GM18861 (cell line): ENCODE results near the gene PDCD5.
"Not testable (repeated sequence)": the region's sequence is repeated elsewhere in the genome, so short reads cannot be mapped to it uniquely, and the experiment has no call there.

Experiments used
- ATAC-seq: cut with Tn5 transposase; IDR thresholded peaks from one replicate; pipeline ENCODE4 v1.9.1; 2021; ENCODE audit not compliant: unreplicated experiment

The PDCD5 gene

GRCh38 chr19:32576790-32577189, 4.2 kb upstream of the PDCD5 start:
- ATAC-seq = no peak

- ATAC-seq = peak; percentile 17
These were observed 563 bp upstream of the PDCD5 start for GRCh38 chr19:32580353-32580900.

DNA sequence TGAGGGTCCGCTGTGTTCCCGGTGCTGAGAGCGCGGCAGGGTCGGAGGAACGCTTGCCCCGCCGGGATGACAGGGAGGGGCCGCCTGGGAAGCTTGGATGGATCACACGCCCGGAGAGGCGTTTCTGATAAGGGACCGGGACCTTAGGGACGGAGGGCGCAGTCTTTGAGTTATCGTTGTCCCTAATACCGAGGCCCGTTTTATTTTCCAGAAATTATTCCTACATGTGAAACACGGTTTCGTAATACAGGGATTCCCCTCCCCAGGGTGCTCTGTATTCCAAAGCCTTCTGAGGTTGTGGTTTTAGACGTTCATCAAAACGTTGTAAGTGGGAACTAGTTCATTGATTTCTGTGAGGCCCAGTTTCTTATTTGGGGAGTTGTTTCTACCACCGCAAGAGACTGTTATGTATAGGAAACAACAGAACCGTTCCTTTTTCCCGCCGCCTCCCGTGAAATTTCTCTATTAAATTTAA, 752 bp downstream of the PDCD5 start:
- ATAC-seq = no peak

DNA sequence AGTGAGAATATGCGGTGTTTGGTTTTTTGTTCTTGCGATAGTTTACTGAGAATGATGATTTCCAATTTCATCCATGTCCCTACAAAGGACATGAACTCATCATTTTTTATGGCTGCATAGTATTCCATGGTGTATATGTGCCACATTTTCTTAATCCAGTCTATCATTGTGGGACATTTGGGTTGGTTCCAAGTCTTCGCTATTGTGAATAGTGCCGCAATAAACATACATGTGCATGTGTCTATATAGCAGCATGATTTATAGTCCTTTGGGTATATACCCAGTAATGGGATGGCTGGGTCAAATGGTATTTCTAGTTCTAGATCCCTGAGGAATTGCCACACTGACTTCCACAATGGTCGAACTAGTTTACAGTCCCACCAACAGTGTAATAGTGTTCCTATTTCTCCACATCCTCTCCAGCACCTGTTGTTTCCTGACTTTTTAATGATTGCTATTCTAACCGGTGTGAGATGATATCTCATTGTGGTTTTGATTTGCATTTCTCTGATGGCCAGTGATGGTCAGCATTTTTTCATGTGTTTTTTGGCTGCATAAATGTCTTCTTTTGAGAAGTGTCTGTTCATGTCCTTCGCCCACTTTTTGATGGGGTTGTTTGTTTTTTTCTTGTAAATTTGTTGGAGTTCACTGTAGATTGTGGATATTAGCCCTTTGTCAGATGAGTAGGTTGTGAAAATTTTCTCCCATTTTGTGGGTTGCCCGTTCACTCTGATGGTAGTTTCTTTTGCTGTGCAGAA, 6.9 kb downstream of the PDCD5 start:
- not testable (repeated sequence) for ATAC-seq

- no peak for ATAC-seq
These were observed 13.0 kb downstream of the PDCD5 start for GRCh38 chr19:32594021-32594420.

GRCh38 chr19:32595491-32595890, 14.5 kb downstream of the PDCD5 start:
- ATAC-seq = no peak

GRCh38 chr19:32598022-32598421, 17.0 kb downstream of the PDCD5 start:
- ATAC-seq = no peak

- no peak for ATAC-seq
These were observed 18.3 kb downstream of the PDCD5 start for GRCh38 chr19:32599258-32599657.

GRCh38 chr19:32599736-32600157, 18.8 kb downstream of the PDCD5 start:
- ATAC-seq = no peak

- ATAC-seq = no peak
These were observed 23.0 kb downstream of the PDCD5 start for GRCh38 chr19:32603961-32604360.

- ATAC-seq = no peak
These were observed 24.6 kb downstream of the PDCD5 start for GRCh38 chr19:32605544-32605943.

- ATAC-seq = no peak
These were observed 25.3 kb downstream of the PDCD5 start for GRCh38 chr19:32606289-32606688.

- no peak for ATAC-seq
These were observed 26.5 kb downstream of the PDCD5 start for GRCh38 chr19:32607479-32607878.

GRCh38 chr19:32611161-32611560, 30.2 kb downstream of the PDCD5 start:
- ATAC-seq = no peak

- no peak for ATAC-seq
These were observed 32.0 kb downstream of the PDCD5 start for GRCh38 chr19:32613008-32613407.

GRCh38 chr19:32614916-32615315, 33.9 kb downstream of the PDCD5 start:
- ATAC-seq = no peak

DNA sequence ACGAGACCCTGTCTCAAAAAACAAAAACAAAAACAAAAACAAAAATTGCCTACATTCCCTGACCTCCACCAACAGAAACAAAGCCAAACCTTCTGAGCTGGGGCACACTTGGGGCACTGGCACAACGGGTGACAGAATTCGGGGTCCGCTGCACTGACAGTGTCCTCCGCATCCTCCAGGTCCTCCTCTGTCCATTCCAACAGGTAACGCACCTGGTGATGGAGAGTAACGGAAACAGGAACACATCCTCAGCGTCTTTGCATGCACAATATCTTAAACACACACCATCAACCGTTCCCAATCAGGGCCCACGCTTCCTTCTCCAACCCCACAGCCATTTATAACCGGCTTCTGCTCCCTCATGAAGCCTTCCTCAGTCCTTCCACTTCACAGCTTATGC, 34.6 kb downstream of the PDCD5 start:
- no peak for ATAC-seq

- ATAC-seq = no peak
These were observed 38.2 kb downstream of the PDCD5 start for GRCh38 chr19:32619051-32619685.

DNA sequence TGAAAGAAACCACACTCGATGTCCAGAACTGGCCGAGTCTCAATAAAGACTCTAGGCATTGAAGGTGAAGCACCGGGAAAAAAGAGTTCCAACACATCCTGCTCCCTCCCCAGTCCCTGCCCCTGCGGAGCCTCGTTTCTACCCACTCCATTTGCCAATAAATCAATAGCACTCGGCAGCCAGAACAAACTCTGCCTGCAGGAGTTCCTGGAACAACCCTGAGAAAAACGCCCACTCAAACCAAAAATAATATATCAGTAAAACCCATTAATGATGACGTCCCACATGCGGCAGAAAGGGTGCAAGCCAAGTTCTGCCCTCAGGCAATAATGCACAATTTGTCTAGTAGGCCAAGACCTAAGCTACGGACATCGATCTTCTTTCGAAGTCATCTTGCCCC, 41.0 kb downstream of the PDCD5 start:
- no peak for ATAC-seq

DNA sequence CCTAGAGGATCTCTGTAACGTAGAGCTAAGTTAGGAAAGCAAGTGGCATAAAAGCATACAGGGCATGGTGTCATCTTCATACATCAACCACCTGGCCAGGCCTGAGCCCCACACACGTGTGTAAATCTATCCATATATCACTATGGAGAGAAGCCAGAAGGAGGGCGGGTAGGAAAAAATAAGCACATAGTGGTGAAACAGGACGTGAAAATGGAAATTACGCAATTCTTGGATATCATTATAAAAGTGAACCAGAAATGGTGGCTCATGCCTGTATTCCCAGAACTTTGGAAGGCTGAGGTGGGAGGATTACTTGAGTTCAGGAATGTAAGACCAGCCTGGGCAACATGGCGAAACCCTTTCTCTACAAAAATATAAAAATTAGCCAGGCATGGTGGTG, 43.4 kb downstream of the PDCD5 start:
- ATAC-seq = no peak

DNA sequence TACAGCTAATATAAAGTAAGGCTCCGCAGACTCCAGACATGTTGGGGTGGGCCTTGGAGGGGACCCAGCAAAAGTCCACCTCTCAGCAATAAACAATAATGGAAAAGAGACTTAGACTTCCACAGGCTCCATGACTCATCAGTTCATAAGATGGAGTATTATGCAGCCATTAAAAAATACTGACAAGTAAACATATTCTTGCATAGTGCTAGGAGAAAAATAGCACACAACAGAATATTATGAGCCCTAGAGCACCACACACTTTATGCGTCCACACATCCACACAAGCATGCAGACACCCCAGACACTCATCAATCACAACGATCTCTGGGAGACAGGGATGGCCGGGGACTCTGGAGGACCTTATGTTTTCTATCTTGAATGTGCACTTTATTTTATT, 46.0 kb downstream of the PDCD5 start:
- ATAC-seq = no peak

- no peak for ATAC-seq
These were observed 46.8 kb downstream of the PDCD5 start for GRCh38 chr19:32627714-32628270.
